Right cardiac atrium (tissue), 5 donors: ENCODE results near the gene ABI3. TPM values are rescaled to one million over a fixed set of nuclear protein-coding genes. Genes with fewer than 3 reads are reported as not detected.

Experiments used
- ATAC-seq, 2 donors: fragments of 200-7000 bp; cut with Tn5 transposase; one replicate each; pipeline versions ENCODE4 v1.8.0 to v1.9.1; 2020; ENCODE audit warnings: moderate library complexity in 2 of 2, mild to moderate bottlenecking in 1 of 2
- DNase-seq, 3 donors: peaks; one replicate each; pipeline ENCODE4 v3.0.0-alpha.2; 2020
- H3K27ac ChIP-seq: one replicate; pipeline ENCODE4 v1.5.1; 2013; ENCODE audit warnings: mild to moderate bottlenecking, low read length, control low read depth, moderate library complexity
- H3K27me3 ChIP-seq: one replicate; pipeline ENCODE4 v1.6.1; 2013; ENCODE audit not compliant: control insufficient read depth, insufficient read depth
- H3K4me1 ChIP-seq: one replicate; pipeline ENCODE4 v1.6.1; 2013; ENCODE audit warnings: low read length; ENCODE audit not compliant: control insufficient read depth, insufficient read depth
- H3K4me3 ChIP-seq: one replicate; pipeline ENCODE4 v1.5.1; 2013; ENCODE audit warnings: low read length, control low read depth
- H3K9me3 ChIP-seq: one replicate; pipeline ENCODE4 v1.6.1; 2013; ENCODE audit warnings: low read length; ENCODE audit not compliant: control insufficient read depth
- WGBS: extraction: QIAGEN DNeasy Blood & Tissue Kit; methylation state at CpG from one replicate; pipeline ENCODE4 v1.1.7; 2013; 5-methylcytosine and 5-hydroxymethylcytosine counted together
- intact Hi-C, 4 donors: fragments of 100-400 bp; cut with DNase I; formaldehyde crosslinking; loops; one replicate each; pipeline versions ENCODE4 v1.11.0 to v1.14.0; 2022 to 2023
- polyA plus RNA-seq: library from polyadenylated mRNA; stranded (reverse); fragments of 200-250 nt; gene quantifications from one replicate; pipeline ENCODE4 v1.2.3, GENCODE V29; 2013
- total RNA-seq, 4 donors: library from RNA; stranded (reverse); fragmentation: NEBNext Ultra II Directional; extraction: Animal tissue kit (Norgen Biotek cat#: 25700); gene quantifications; one replicate each; pipeline ENCODE4 v1.2.1, GENCODE V29; 2021
- donor health status: healthy with polysubstance abuse.
- donor health status: DM: no; HTN: yes; CAD: no.
- donor health status: DM: no; HTN: no; CAD: no.
- donor health status: DM: no; HTN: yes; CAD: no; lungs with severe emphysema.
- donor health status: DM: yes; HTN: yes; CAD: no.

The ABI3 gene
- total and polyA plus RNA-seq, 5 donors = 4.6 to 11.4 (median 7.4) TPM

GRCh38 chr17:49197346-49197998 lies 13.0 kb upstream of the ABI3 start:
- H3K27ac ChIP-seq = no peak overlapping the region
- H3K4me1 ChIP-seq = no peaks in the 10 kb centered on the region
- 54% methylated on average over 5 of the region's 5 CpGs for WGBS
- H3K4me3 ChIP-seq = no peak overlapping the region
- no peaks in the 10 kb centered on the region for H3K27me3 ChIP-seq
- ATAC-seq = no peak
- DNase-seq = no peak
- H3K9me3 ChIP-seq = no peaks in the 10 kb centered on the region
- intact Hi-C loops = no loop called here

- no peaks in the 10 kb centered on the region for H3K4me1 ChIP-seq
- H3K9me3 ChIP-seq = no peaks in the 10 kb centered on the region
- no peak overlapping the region for H3K27ac ChIP-seq
- WGBS = 84% methylated on average over 2 of the region's 2 CpGs
- no peak for DNase-seq
- intact Hi-C loops = no loop called here
- no peaks in the 10 kb centered on the region for H3K27me3 ChIP-seq
- no peak for ATAC-seq
- no peak overlapping the region for H3K4me3 ChIP-seq
Measured at GRCh38 chr17:49198211-49198610, 12.3 kb upstream of the ABI3 start.

- intact Hi-C loops = no loop called here
- ATAC-seq (no peak), DNase-seq (no peak)
- H3K9me3 ChIP-seq = no peaks in the 10 kb centered on the region
- no peak overlapping the region for H3K27ac ChIP-seq
- H3K27me3 ChIP-seq = no peaks in the 10 kb centered on the region
- WGBS = 88% methylated on average over 13 of the region's 13 CpGs
- no peak overlapping the region for H3K4me3 ChIP-seq
- H3K4me1 ChIP-seq = no peaks in the 10 kb centered on the region
Measured at GRCh38 chr17:49200423-49201083, 10.0 kb upstream of the ABI3 start.

GRCh38 chr17:49201481-49201927 lies 9.0 kb upstream of the ABI3 start:
- H3K9me3 ChIP-seq = no peaks in the 10 kb centered on the region
- no peak overlapping the region for H3K4me3 ChIP-seq
- no peaks in the 10 kb centered on the region for H3K4me1 ChIP-seq
- H3K27ac ChIP-seq = peak overlapping the region; percentile 33
- peak in 1 of 2 donors; percentile 61 for ATAC-seq
- intact Hi-C loops = no loop called here
- 54% methylated on average over 8 of the region's 8 CpGs for WGBS
- no peak for DNase-seq
- H3K27me3 ChIP-seq = no peaks in the 10 kb centered on the region

- intact Hi-C loops = no loop called here
- no peaks in the 10 kb centered on the region for H3K27me3 ChIP-seq
- no peak for DNase-seq
- H3K9me3 ChIP-seq = no peaks in the 10 kb centered on the region
- no peaks in the 10 kb centered on the region for H3K4me1 ChIP-seq
- H3K27ac ChIP-seq = no peak overlapping the region
- H3K4me3 ChIP-seq = no peak overlapping the region
- no peak for ATAC-seq
- 64% methylated on average over 2 of the region's 2 CpGs for WGBS
Measured at GRCh38 chr17:49203796-49204195, 6.7 kb upstream of the ABI3 start.

- DNase-seq (no peak), ATAC-seq (no peak)
- Histone ChIP-seq H3K27me3 (no peaks in the 10 kb centered on the region), H3K4me1 (peaks cover 2% of the 10 kb centered on the region), H3K27ac (no peak overlapping the region), H3K4me3 (no peak overlapping the region), H3K9me3 (no peaks in the 10 kb centered on the region)
- WGBS = 94% methylated on average over 2 of the region's 2 CpGs
- intact Hi-C loops = no loop called here
Measured at GRCh38 chr17:49204516-49204915, 6.0 kb upstream of the ABI3 start.

- H3K9me3 ChIP-seq = no peaks in the 10 kb centered on the region
- H3K27me3 ChIP-seq = no peaks in the 10 kb centered on the region
- intact Hi-C loops = no loop called here
- H3K4me3 ChIP-seq = no peak overlapping the region
- no peak overlapping the region for H3K27ac ChIP-seq
- ATAC-seq (no peak), DNase-seq (no peak)
- 90% methylated on average over 10 of the region's 10 CpGs for WGBS
- peaks cover 4% of the 10 kb centered on the region for H3K4me1 ChIP-seq
Measured at GRCh38 chr17:49209061-49209571, 1.4 kb upstream of the ABI3 start.

- no peaks in the 10 kb centered on the region for H3K9me3 ChIP-seq
- H3K27ac ChIP-seq = peak overlapping the region; percentile 5
- no peaks in the 10 kb centered on the region for H3K27me3 ChIP-seq
- WGBS = 70% methylated on average over 5 of the region's 5 CpGs
- no peak overlapping the region for H3K4me3 ChIP-seq
- intact Hi-C loops = no loop called here
- DNase-seq (no peak), ATAC-seq (no peak)
- peaks cover 6% of the 10 kb centered on the region for H3K4me1 ChIP-seq
Measured at GRCh38 chr17:49213399-49213798, 2.9 kb downstream of the ABI3 start.

GRCh38 chr17:49213847-49214246 lies 3.3 kb downstream of the ABI3 start:
- DNase-seq (no peak), ATAC-seq (no peak)
- no peaks in the 10 kb centered on the region for H3K9me3 ChIP-seq
- no peaks in the 10 kb centered on the region for H3K27me3 ChIP-seq
- 79% methylated on average over 2 of the region's 2 CpGs for WGBS
- no peak overlapping the region for H3K4me3 ChIP-seq
- H3K4me1 ChIP-seq = peaks cover 6% of the 10 kb centered on the region
- intact Hi-C loops = no loop called here
- H3K27ac ChIP-seq = no peak overlapping the region

- 50% methylated on average over 12 of the region's 12 CpGs for WGBS
- DNase-seq = peak in 1 of 3 donors; percentile 74
- H3K4me3 ChIP-seq = no peak overlapping the region
- intact Hi-C loops = no loop called here
- no peaks in the 10 kb centered on the region for H3K27me3 ChIP-seq
- peaks cover 5% of the 10 kb centered on the region for H3K4me1 ChIP-seq
- ATAC-seq = no peak
- no peak overlapping the region for H3K27ac ChIP-seq
- no peaks in the 10 kb centered on the region for H3K9me3 ChIP-seq
Measured at GRCh38 chr17:49214676-49215360, 4.3 kb downstream of the ABI3 start.

- H3K9me3 ChIP-seq = no peaks in the 10 kb centered on the region
- intact Hi-C loops = no loop called here
- 85% methylated on average over 13 of the region's 13 CpGs for WGBS
- DNase-seq (no peak), ATAC-seq (no peak)
- peaks cover 5% of the 10 kb centered on the region for H3K4me1 ChIP-seq
- peak overlapping the region; percentile 50 for H3K27ac ChIP-seq
- H3K27me3 ChIP-seq = no peaks in the 10 kb centered on the region
- H3K4me3 ChIP-seq = no peak overlapping the region
Measured at GRCh38 chr17:49216482-49216881, 6.0 kb downstream of the ABI3 start.
